ENCODE results near the gene TFR2. TPM values are rescaled to one million over a fixed set of nuclear protein-coding genes. Genes with fewer than 3 reads are reported as not detected.
A peak's percentile ranks its signal among the peaks of the same experiment; 100 is the strongest.

Gene TFR2
- total and polyA plus RNA-seq, 9 of the 15 experiments (the other 6 are each of a cell fraction or from before 2014, with no cell fraction given) = 3.8 to 123 (median 51.1) TPM

GRCh38 chr7:100603726-100604027, 37.7 kb downstream of the TFR2 start (continued):
- no peak for TF ChIP-seq CHAMP1 (IDR thresholded peaks at IDR 0.05)
- no peak for TF ChIP-seq GABPB1 (CRISPR knock-in tag; IDR thresholded peaks at IDR 0.05)
- TF ChIP-seq LCOR (CRISPR knock-in tag; IDR thresholded peaks at IDR 0.05) = no peak
- TF ChIP-seq ZNF224 (CRISPR knock-in tag; IDR thresholded peaks at IDR 0.05) = no peak
- TF ChIP-seq E2F6 (IDR thresholded peaks at IDR 0.05; ENCODE audit: borderline replicate concordance in 1 of 2, extremely low read depth in 1 of 2, insufficient read depth in 1 of 2, insufficient read length in 1 of 2, low read depth in 1 of 2, low read length in 1 of 2, poor library complexity in 1 of 2, severe bottlenecking in 1 of 2) = no peak
- TF ChIP-seq FOXP4 (CRISPR knock-in tag; IDR thresholded peaks at IDR 0.05; ENCODE audit: borderline replicate concordance) = no peak
- TF ChIP-seq E2F3 (CRISPR knock-in tag; IDR thresholded peaks at IDR 0.05) = no peak
- TF ChIP-seq SUPT5H (IDR thresholded peaks at IDR 0.05) = no peak
- TF ChIP-seq RFX1 (IDR thresholded peaks at IDR 0.05) = no peak
- TF ChIP-seq CBX5 (IDR thresholded peaks at IDR 0.05; ENCODE audit: borderline replicate concordance, low read depth) = no peak
- TF ChIP-seq KDM2B (CRISPR knock-in tag; IDR thresholded peaks at IDR 0.05) = no peak
- no peak for TF ChIP-seq NR2C2 (CRISPR knock-in tag; IDR thresholded peaks at IDR 0.05)
- TF ChIP-seq NR2C2 (tag; IDR thresholded peaks at IDR 0.05) = no peak
- TF ChIP-seq SP1 (CRISPR knock-in tag; IDR thresholded peaks at IDR 0.05) = 0 out of 2 replicates have a peak, but pooled peaks have one; percentile 19
- TF ChIP-seq CAMTA2 (CRISPR knock-in tag; conservative IDR thresholded peaks at IDR 0.05) = 0 out of 2 replicates have a peak, but pooled peaks have one; percentile 31
- no peak for TF ChIP-seq ZNF592 (IDR thresholded peaks at IDR 0.05)
- no peak for TF ChIP-seq ZNF431 (CRISPR knock-in tag; IDR thresholded peaks at IDR 0.05)
- no peak for TF ChIP-seq ARNT (IDR thresholded peaks at IDR 0.05)
- no peak for TF ChIP-seq MAFG (tag; conservative IDR thresholded peaks at IDR 0.05)
- no peak for TF ChIP-seq ZNF75A (CRISPR knock-in tag; IDR thresholded peaks at IDR 0.05)
- no peak for TF ChIP-seq PHF8 (IDR thresholded peaks at IDR 0.05; ENCODE audit: borderline replicate concordance, low read length)
- TF ChIP-seq NFIC (IDR thresholded peaks at IDR 0.05) = no peak

All from K562 (cell line).